HG02943 (cell line): ENCODE results near the gene MCTP2.
"Not testable (repeated sequence)": the region's sequence is repeated elsewhere in the genome, so short reads cannot be mapped to it uniquely, and the experiment has no call there.

Experiments used
- ATAC-seq: cut with Tn5 transposase; IDR thresholded peaks from one replicate; pipeline ENCODE4 v1.9.1; 2021; ENCODE audit warnings: mild to moderate bottlenecking, low read depth, moderate library complexity; ENCODE audit not compliant: unreplicated experiment

MCTP2 gene

GRCh38 chr15:94487635-94488034, 256.3 kb downstream of the MCTP2 start:
- ATAC-seq: no peak

GRCh38 chr15:94493176-94493575, 261.8 kb downstream of the MCTP2 start:
- no peak for ATAC-seq

DNA sequence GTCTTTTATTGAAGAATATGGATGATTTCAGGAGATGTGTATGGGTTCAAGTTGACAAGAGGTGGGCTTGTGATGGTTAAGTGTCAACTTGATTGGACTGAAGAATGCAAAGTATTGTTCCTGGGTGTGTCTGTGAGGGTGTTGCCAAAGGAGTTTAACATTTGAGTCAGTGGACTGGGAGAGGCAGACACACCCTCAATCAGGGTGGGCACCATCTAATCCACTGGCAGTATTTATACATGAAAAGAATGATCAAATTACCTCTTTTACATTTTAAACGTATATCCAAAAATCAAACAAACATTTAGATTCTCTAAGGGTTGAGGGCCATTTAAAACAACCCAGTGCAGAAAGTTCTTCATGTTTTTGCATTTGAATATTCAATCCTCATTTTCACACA, 262.2 kb downstream of the MCTP2 start:
- not testable (repeated sequence) for ATAC-seq

GRCh38 chr15:94494732-94495131, 263.4 kb downstream of the MCTP2 start:
- ATAC-seq: no peak

DNA sequence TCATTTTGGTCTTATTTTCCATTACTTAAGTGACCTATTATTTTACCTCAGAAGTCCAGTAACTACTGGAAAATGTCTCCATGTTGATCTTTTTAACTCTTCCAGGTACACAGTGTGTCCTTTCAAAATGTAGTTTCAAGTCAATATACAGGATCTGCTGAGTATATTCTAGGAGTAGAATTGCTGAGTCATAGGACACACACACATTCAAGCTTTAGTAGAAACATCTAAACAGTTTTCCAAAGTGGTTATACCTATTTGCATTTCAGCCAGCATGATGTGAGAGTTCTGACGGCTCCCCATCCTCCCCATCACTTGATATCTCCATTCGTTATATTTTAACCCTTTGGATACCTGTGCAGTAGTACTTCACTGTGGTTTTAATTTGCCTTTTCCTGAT, 271.9 kb downstream of the MCTP2 start:
- ATAC-seq: no peak

- ATAC-seq: no peak
Measured at GRCh38 chr15:94509259-94509658, 277.9 kb downstream of the MCTP2 start.

GRCh38 chr15:94522125-94522524, 290.8 kb downstream of the MCTP2 start:
- no peak for ATAC-seq

- ATAC-seq: no peak
Measured at GRCh38 chr15:94523873-94524272, 292.5 kb downstream of the MCTP2 start.

GRCh38 chr15:94524565-94524964, 293.2 kb downstream of the MCTP2 start:
- ATAC-seq: no peak

GRCh38 chr15:94526071-94526689, 294.8 kb downstream of the MCTP2 start:
- no peak for ATAC-seq

GRCh38 chr15:94532226-94532625, 300.9 kb downstream of the MCTP2 start:
- ATAC-seq: no peak
